CD4-positive, alpha-beta memory T cell (primary cell): ENCODE results near the gene ANO1. TPM values are rescaled to one million over a fixed set of nuclear protein-coding genes. Genes with fewer than 3 reads are reported as not detected.

Experiments
- CTCF ChIA-PET: fragments of 350-600 bp; sonication (Branson Sonifier 250); formaldehyde crosslinking; loops from one replicate; lab custom pipeline; 2021; ENCODE audit warnings: inconsistent platforms; ENCODE audit not compliant: partially characterized antibody; lab: Charles Lee
- POLR2A ChIA-PET: fragments of 350-600 bp; sonication (Branson Sonifier 250); formaldehyde crosslinking; loops from one replicate; lab custom pipeline; 2021; ENCODE audit not compliant: partially characterized antibody; lab: Charles Lee
- DNase-seq, 5 donors: peaks; one replicate each; pipeline versions ENCODE4 v3.0.0 to v3.0.0-alpha.2; 2020 to 2022; ENCODE audit warnings: mixed read lengths in 1 of 5
- H3K27ac ChIP-seq: one replicate; pipeline ENCODE4 v1.7.0; 2013; ENCODE audit warnings: low read depth, low read length
- H3K27me3 ChIP-seq: 2 replicates; pipeline ENCODE4 v1.7.0; 2013; ENCODE audit warnings: mild to moderate bottlenecking, low read length, moderate library complexity; ENCODE audit not compliant: insufficient read depth
- H3K36me3 ChIP-seq: 2 replicates; pipeline ENCODE4 v1.7.0; 2013; ENCODE audit warnings: mild to moderate bottlenecking, low read length, moderate library complexity; ENCODE audit not compliant: insufficient read depth
- H3K4me1 ChIP-seq: 2 replicates; pipeline ENCODE4 v1.7.0; 2013; ENCODE audit warnings: mild to moderate bottlenecking, low read length, moderate library complexity; ENCODE audit not compliant: insufficient read depth
- H3K4me3 ChIP-seq, 2 donors: one replicate each; pipeline ENCODE4 v1.7.0; 2013; ENCODE audit warnings: low read length in 2 of 2, mild to moderate bottlenecking in 1 of 2
- H3K9me3 ChIP-seq, 2 donors: one replicate each; pipeline ENCODE4 v1.7.0; 2013; ENCODE audit warnings: low read length in 2 of 2, control low read depth in 1 of 2; ENCODE audit not compliant: control insufficient read depth in 1 of 2
- H3K27ac Mint-ChIP-seq, 7 donors: one replicate each; pipeline ENCODE4 v1.8.0; 2020 to 2021; ENCODE audit warnings: mixed read lengths in 7 of 7, mild to moderate bottlenecking in 6 of 7, inconsistent platforms in 3 of 7, moderate library complexity in 3 of 7
- H3K27me3 Mint-ChIP-seq, 2 donors: one replicate each; pipeline ENCODE4 v1.8.0; 2020 to 2021; ENCODE audit warnings: mixed read lengths in 2 of 2
- H3K36me3 Mint-ChIP-seq, 2 donors: one replicate each; pipeline ENCODE4 v1.8.0; 2020 to 2021; ENCODE audit warnings: mixed read lengths in 2 of 2, inconsistent platforms in 1 of 2, mild to moderate bottlenecking in 1 of 2
- H3K4me1 Mint-ChIP-seq, 4 donors: one replicate each; pipeline ENCODE4 v1.8.0; 2020 to 2021; ENCODE audit warnings: mixed read lengths in 4 of 4, mild to moderate bottlenecking in 1 of 4
- H3K4me3 Mint-ChIP-seq, 8 donors: one replicate each; pipeline ENCODE4 v1.8.0; 2020 to 2021; ENCODE audit warnings: mixed read lengths in 8 of 8, mild to moderate bottlenecking in 7 of 8, moderate library complexity in 6 of 8, inconsistent platforms in 3 of 8
- H3K9me3 Mint-ChIP-seq, 8 donors: one replicate each; pipeline ENCODE4 v1.8.0; 2020 to 2021; ENCODE audit warnings: mixed read lengths in 8 of 8, mild to moderate bottlenecking in 5 of 8, inconsistent platforms in 3 of 8, moderate library complexity in 1 of 8
- intact Hi-C: fragments of 100-400 bp; cut with micrococcal nuclease; formaldehyde crosslinking; loops from one replicate; pipeline ENCODE4 v1.15.1; 2023
- polyA plus RNA-seq, 2 donors: library from polyadenylated mRNA; unstranded; fragments of 300-500 nt; fragmentation: Illumina TruSeq; gene quantifications; one replicate each; pipeline ENCODE4 v1.2.3, GENCODE V29; 2021
- total RNA-seq, 2 experiments: library from RNA; stranded (reverse); gene quantifications; one replicate each; pipeline ENCODE4 v1.2.3, GENCODE V29; 2021

The ANO1 gene
- total and polyA plus RNA-seq, 4 experiments from 2014 or later = not detected

DNA sequence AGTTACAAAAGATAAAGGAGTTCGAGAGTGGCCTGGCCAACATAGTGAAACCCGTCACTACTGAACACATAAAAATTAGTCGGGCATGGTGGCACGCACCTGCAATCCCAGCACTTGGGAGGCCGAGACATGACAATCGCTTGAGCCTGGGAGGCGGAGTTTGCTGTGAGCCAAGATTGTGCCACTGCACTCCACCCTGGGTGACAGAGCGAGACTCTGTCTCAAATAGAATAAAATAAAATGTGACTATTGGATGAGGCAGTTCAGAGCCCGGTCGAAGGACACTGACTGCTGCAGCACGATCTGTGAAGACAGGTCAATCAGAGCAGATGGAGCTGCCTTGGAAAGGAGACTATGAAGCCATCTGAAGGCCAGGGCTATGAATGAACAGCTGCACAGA lies 37.7 kb upstream of the ANO1 start:
- H3K4me1 ChIP-seq = no peaks in the 10 kb centered on the region
- no peak overlapping the region for H3K27ac Mint-ChIP-seq
- H3K27me3 Mint-ChIP-seq = peaks cover 24 to 25% of the 10 kb centered on the region in 2 donors
- H3K4me1 Mint-ChIP-seq = no peaks in the 10 kb centered on the region
- peaks cover 5 to 8% of the 10 kb centered on the region in 2 donors for H3K36me3 Mint-ChIP-seq
- CTCF ChIA-PET = no interaction called here
- H3K27me3 ChIP-seq = no peaks in the 10 kb centered on the region
- no peak overlapping the region for H3K4me3 Mint-ChIP-seq
- H3K36me3 ChIP-seq = no peaks in the 10 kb centered on the region
- no peak overlapping the region for H3K27ac ChIP-seq
- no peak overlapping the region for H3K4me3 ChIP-seq
- no peak for DNase-seq
- no peaks in the 10 kb centered on the region for H3K9me3 ChIP-seq
- H3K9me3 Mint-ChIP-seq = peaks cover 2 to 49% (median 32%) of the 10 kb centered on the region in 8 donors
- intact Hi-C loops = no loop called here
- POLR2A ChIA-PET = no interaction called here

DNA sequence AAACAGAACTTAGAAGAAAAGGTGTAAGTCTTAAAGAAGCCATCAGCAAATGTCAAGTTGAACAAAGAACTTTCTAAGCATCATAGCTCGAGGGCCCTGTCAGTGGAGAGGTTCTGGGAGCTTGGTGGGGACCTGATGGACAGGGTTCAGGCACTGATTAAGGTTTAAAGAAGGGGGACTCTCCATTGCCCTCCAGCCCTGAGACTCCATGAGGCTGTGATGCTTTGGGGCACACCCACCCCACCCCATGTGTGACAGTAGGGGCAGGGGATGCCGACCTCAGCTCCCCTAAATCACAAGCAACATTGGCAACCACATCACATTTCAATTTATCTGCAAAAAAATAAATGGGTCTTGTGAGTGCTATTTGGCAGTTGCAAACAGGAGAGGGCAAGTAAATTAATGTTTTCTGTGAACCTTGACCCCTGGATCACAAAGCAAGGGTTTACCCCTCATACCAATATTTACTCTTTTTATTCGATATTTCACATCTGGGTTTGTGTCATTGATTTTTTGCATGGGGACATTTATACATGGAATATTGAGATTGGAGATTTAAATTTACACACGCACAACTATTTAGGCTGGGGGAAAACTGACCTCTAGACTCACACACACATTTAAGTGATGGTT lies 37.1 kb upstream of the ANO1 start:
- Histone ChIP-seq H3K4me1 (no peaks in the 10 kb centered on the region), H3K36me3 (no peaks in the 10 kb centered on the region), H3K27me3 (no peaks in the 10 kb centered on the region), H3K27ac (no peak overlapping the region), H3K9me3 (no peaks in the 10 kb centered on the region), H3K4me3 (no peak overlapping the region)
- Mint-ChIP-seq H3K4me1 (no peaks in the 10 kb centered on the region), H3K27ac (no peak overlapping the region), H3K36me3 (peaks cover 5 to 8% of the 10 kb centered on the region in 2 donors), H3K4me3 (no peak overlapping the region), H3K27me3 (peaks cover 20 to 22% of the 10 kb centered on the region in 2 donors), H3K9me3 (peaks cover 2 to 48% (median 33%) of the 10 kb centered on the region in 8 donors)
- DNase-seq = no peak
- intact Hi-C loops = no loop called here
- POLR2A ChIA-PET = no interaction called here
- CTCF ChIA-PET = no interaction called here

DNA sequence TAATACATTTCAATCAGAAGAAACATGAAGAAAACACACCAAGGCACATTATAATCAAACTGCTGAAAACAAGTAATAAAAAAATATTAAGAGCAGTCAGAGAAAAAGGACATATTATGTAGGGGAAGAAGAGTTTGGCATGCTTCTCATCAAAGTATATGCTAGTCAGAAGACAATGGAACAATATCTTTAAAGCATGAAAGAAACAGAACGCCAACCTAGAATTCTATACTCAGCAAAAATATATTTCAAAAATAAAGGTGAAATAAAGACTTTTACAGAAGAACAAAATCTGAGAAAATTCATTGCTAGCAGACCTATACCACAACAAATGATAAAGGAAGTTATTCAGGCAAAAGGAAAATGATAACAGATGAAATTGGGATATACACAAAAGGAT lies 34.6 kb upstream of the ANO1 start:
- no peaks in the 10 kb centered on the region for H3K36me3 ChIP-seq
- H3K27ac ChIP-seq = no peak overlapping the region
- no peaks in the 10 kb centered on the region for H3K4me1 ChIP-seq
- Mint-ChIP-seq H3K4me3 (no peak overlapping the region), H3K27me3 (peaks cover 20 to 24% of the 10 kb centered on the region in 2 donors), H3K36me3 (peaks cover 5 to 8% of the 10 kb centered on the region in 2 donors), H3K9me3 (peaks cover 2 to 41% (median 27%) of the 10 kb centered on the region in 8 donors), H3K4me1 (no peaks in the 10 kb centered on the region), H3K27ac (no peak overlapping the region)
- intact Hi-C loops = no loop called here
- ChIA-PET CTCF (no interaction called here), POLR2A (no interaction called here)
- H3K9me3 ChIP-seq = no peaks in the 10 kb centered on the region
- no peak for DNase-seq
- no peaks in the 10 kb centered on the region for H3K27me3 ChIP-seq
- H3K4me3 ChIP-seq = no peak overlapping the region

DNA sequence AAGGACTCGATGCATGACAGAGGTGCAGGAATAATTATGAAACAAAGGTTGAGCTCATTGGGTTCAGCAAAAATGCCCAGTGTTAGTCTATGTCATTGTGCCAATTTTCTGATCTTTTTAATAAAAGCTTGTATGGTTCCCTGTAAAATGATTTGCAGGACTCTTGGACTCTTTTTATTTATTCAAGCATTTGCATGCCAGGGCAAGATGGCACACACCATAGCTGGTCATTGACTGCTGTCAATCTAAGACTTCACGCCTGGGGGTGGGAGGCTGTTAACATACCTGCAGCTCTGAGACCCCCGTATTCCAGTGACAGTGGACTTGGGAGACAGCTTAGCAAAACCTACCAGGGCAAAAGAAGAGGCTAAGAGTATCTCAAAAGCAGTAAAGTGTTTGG lies 32.0 kb upstream of the ANO1 start:
- H3K36me3 ChIP-seq = no peaks in the 10 kb centered on the region
- Mint-ChIP-seq H3K27me3 (peaks cover 19 to 25% of the 10 kb centered on the region in 2 donors), H3K9me3 (peaks cover 2 to 27% (median 21%) of the 10 kb centered on the region in 8 donors), H3K4me3 (no peak overlapping the region), H3K4me1 (no peaks in the 10 kb centered on the region), H3K36me3 (peaks cover 5 to 8% of the 10 kb centered on the region in 2 donors), H3K27ac (no peak overlapping the region)
- CTCF ChIA-PET = interaction anchor here (0.8 kb wide), 1 partner anchor 8 kb away, joined by 3 read pairs; no protein-coding TSS in a partner anchor
- intact Hi-C loops = no loop called here
- no peak overlapping the region for H3K27ac ChIP-seq
- H3K27me3 ChIP-seq = no peaks in the 10 kb centered on the region
- H3K9me3 ChIP-seq = no peaks in the 10 kb centered on the region
- H3K4me1 ChIP-seq = no peaks in the 10 kb centered on the region
- POLR2A ChIA-PET = no interaction called here
- no peak for DNase-seq
- no peak overlapping the region for H3K4me3 ChIP-seq

DNA sequence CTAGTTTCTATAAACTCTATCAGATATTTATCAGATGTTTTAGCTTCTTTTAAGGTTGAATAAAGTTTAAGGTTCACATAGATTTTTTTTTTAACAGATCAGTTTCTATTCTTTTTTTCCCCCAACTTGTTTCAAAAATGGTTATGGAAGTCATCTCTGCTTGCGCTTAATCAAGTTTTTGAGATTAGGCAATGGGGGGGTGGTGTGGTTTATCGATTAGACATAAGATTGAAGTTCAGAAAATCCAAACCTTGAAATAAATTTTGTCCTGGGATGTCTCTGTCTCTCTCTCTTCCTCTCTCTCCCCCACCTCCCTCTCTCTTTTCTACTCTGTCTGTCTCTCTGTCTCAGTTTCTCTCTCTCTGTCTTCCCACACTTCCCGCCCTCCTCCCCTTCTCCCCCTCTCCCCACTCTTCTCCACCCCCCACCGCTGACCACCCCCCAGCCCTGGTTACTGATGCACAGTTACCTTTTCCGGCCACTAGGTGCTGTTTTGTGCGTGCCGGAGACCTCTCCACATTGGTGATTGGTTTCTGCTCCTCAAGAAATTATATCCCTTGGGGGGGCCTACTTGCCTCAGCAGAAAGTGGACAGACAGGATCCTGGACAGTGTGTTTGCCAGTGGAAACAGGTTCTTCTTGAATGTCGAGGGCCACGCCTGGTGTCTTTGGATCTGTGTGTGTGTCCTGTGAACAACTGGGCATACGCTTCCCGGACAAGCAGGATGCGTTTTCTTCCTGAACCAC lies 29.7 kb upstream of the ANO1 start:
- ChIA-PET POLR2A (no interaction called here), CTCF (no interaction called here)
- intact Hi-C loops = no loop called here
- no peaks in the 10 kb centered on the region for H3K27me3 ChIP-seq
- Mint-ChIP-seq H3K4me3 (no peak overlapping the region), H3K36me3 (no peaks in the 10 kb centered on the region), H3K27me3 (peaks cover 22 to 25% of the 10 kb centered on the region in 2 donors), H3K9me3 (peaks cover 0 to 7% (median 2%) of the 10 kb centered on the region in 8 donors), H3K4me1 (no peaks in the 10 kb centered on the region), H3K27ac (no peak overlapping the region)
- H3K9me3 ChIP-seq = no peaks in the 10 kb centered on the region
- H3K27ac ChIP-seq = no peak overlapping the region
- no peak overlapping the region for H3K4me3 ChIP-seq
- H3K36me3 ChIP-seq = no peaks in the 10 kb centered on the region
- no peaks in the 10 kb centered on the region for H3K4me1 ChIP-seq
- DNase-seq = no peak

DNA sequence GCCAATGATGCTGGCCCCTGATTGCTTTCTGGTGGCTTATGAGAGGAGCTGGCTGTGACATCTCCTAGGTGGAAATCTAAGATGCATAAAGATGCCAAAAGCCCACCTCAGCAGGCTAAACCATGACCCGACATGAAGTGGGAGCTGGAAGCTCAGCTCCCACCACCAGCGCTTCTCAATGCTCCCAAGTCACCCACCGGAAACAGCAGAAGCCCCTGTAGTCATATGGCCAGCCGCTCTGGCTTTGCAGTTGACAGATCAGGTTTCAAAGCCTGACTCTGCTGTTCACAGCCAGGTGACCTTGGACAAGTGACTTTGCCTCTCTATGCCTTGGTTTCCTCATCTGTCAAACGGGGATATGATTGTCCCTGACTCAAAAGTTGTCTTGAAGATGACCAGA lies 29.1 kb upstream of the ANO1 start:
- Mint-ChIP-seq H3K27ac (no peak overlapping the region), H3K36me3 (no peaks in the 10 kb centered on the region), H3K27me3 (peaks cover 22 to 27% of the 10 kb centered on the region in 2 donors), H3K9me3 (peaks cover 0 to 5% (median 2%) of the 10 kb centered on the region in 8 donors), H3K4me3 (no peak overlapping the region), H3K4me1 (no peaks in the 10 kb centered on the region)
- Histone ChIP-seq H3K9me3 (no peaks in the 10 kb centered on the region), H3K4me1 (no peaks in the 10 kb centered on the region), H3K4me3 (no peak overlapping the region), H3K27me3 (no peaks in the 10 kb centered on the region), H3K27ac (no peak overlapping the region), H3K36me3 (no peaks in the 10 kb centered on the region)
- ChIA-PET CTCF (no interaction called here), POLR2A (no interaction called here)
- intact Hi-C loops = no loop called here
- DNase-seq = no peak

DNA sequence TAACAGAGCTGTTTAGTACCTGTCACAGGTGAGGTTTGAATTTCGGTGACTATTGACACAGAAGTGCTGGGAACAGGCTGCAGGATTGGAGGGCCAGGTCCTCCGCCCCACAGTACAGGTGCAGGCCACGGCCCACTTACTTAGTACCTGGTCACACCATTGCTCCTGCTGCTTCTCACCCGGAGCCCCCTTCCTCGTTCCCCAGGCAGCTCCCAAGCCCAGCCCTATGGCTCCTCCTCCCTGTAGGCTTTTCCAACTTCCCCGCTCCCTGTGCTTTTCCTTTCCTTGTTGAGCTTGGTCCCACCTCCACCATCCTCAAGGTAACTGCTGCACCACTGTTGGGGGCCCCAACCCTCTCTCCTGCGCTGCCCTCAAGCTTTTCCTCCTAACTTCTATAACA lies 27.9 kb upstream of the ANO1 start:
- no peak overlapping the region for H3K4me3 ChIP-seq
- DNase-seq = no peak
- no peak overlapping the region for H3K4me3 Mint-ChIP-seq
- peaks cover 0 to 2% (median 0%) of the 10 kb centered on the region in 8 donors for H3K9me3 Mint-ChIP-seq
- H3K9me3 ChIP-seq = no peaks in the 10 kb centered on the region
- H3K4me1 ChIP-seq = no peaks in the 10 kb centered on the region
- H3K4me1 Mint-ChIP-seq = no peaks in the 10 kb centered on the region
- H3K27ac ChIP-seq = no peak overlapping the region
- no peaks in the 10 kb centered on the region for H3K36me3 Mint-ChIP-seq
- no peak overlapping the region for H3K27ac Mint-ChIP-seq
- ChIA-PET CTCF (no interaction called here), POLR2A (no interaction called here)
- intact Hi-C loops = no loop called here
- peaks cover 20 to 26% of the 10 kb centered on the region in 2 donors for H3K27me3 Mint-ChIP-seq
- no peaks in the 10 kb centered on the region for H3K27me3 ChIP-seq
- H3K36me3 ChIP-seq = no peaks in the 10 kb centered on the region
